ENCODE data around the gene DACH1. TPM values are rescaled to one million over a fixed set of nuclear protein-coding genes. Genes with fewer than 3 reads are reported as not detected.

The DACH1 gene
- total and polyA plus RNA-seq, 2 of the 13 experiments (the other 11 are each of a cell fraction or from before 2014, with no cell fraction given) = not detected

- TF ChIP-seq ZBTB43 (CRISPR knock-in tag; conservative IDR thresholded peaks at IDR 0.05) (no peak), ZFP91 (CRISPR knock-in tag; IDR thresholded peaks at IDR 0.05; ENCODE audit: borderline replicate concordance) (no peak), CREM (IDR thresholded peaks at IDR 0.05) (no peak), CREM (CRISPR knock-in tag; IDR thresholded peaks at IDR 0.05) (no peak), RFX5 (IDR thresholded peaks at IDR 0.05; ENCODE audit: low read depth, low read length) (no peak), PITX1 (CRISPR knock-in tag; IDR thresholded peaks at IDR 0.05) (no peak)
Observed at GRCh38 chr13:71775966-71776365, 91.0 kb downstream of the DACH1 start (continued).

GRCh38 chr13:71774863-71775262, 92.1 kb downstream of the DACH1 start:
- Histone ChIP-seq H3K4me1 (ENCODE audit: insufficient read depth, low read length) (no peaks in the 10 kb centered on the region), H3K9ac (ENCODE audit: insufficient read depth, low read depth, low read length) (no peak overlapping the region), H3K4me2 (ENCODE audit: low read depth, low read length) (no peak overlapping the region), H3K79me2 (ENCODE audit: insufficient read depth, low read length) (no peaks in the 10 kb centered on the region), H3K4me3 (replicated peaks in 1 of 3; ENCODE audit: insufficient read depth in 1 of 3, low read depth in 2 of 3, low read length in 3 of 3) (no peak overlapping the region), H3K27me3 (ENCODE audit: control insufficient read depth in 1 of 2, insufficient read depth in 2 of 2, low read length in 2 of 2) (no peaks in the 10 kb centered on the region), H3K27ac (ENCODE audit: extremely low read length, insufficient read depth, low read length) (no peak overlapping the region), H3K9me3 (ENCODE audit: low read length) (no peaks in the 10 kb centered on the region), H2AFZ (ENCODE audit: low read length) (no peak overlapping the region), H4K20me1 (ENCODE audit: insufficient read depth, low read length) (no peaks in the 10 kb centered on the region), H3K36me3 (replicated peaks in 1 of 2; ENCODE audit: control insufficient read depth in 1 of 2, insufficient read depth in 2 of 2, low read length in 2 of 2) (no peaks in the 10 kb centered on the region)
- in situ Hi-C loops (cut with HindIII; ENCODE audit: extremely low pct_ligation_motif_present, low pct_unique_long_range_greater_than_20kb) = no loop called here
- ATAC-seq = no peak
- no peak for FAIRE-seq
- WGBS (ENCODE audit: low lambda C conversion rate) = 19% methylated on average over 4 of the region's 4 CpGs
- TF ChIP-seq AGO1 (IDR thresholded peaks at IDR 0.05; ENCODE audit: low read depth, low read length, poor library complexity, severe bottlenecking) = no peak
- no peak for TF ChIP-seq ZNF773 (CRISPR knock-in tag; IDR thresholded peaks at IDR 0.05; ENCODE audit: borderline replicate concordance)
- no peak for TF ChIP-seq CHCHD3 (CRISPR knock-in tag; IDR thresholded peaks at IDR 0.05)
- no peak for TF ChIP-seq SRSF9 (IDR thresholded peaks at IDR 0.05; ENCODE audit: borderline replicate concordance, insufficient read depth, low read depth, low read length, poor library complexity, severe bottlenecking)
- no peak for TF ChIP-seq ZNF24 (IDR thresholded peaks at IDR 0.05)
- TF ChIP-seq ZNF317 (CRISPR knock-in tag; IDR thresholded peaks at IDR 0.05) = no peak
- intact Hi-C loops (cut with micrococcal nuclease; ENCODE audit: unreplicated experiment) = no loop called here
- BruUV-seq (replicated peaks) = no TSS peak
- CTCF ChIA-PET (ENCODE audit: low intra/inter-chr PET ratio, low total read pairs) = no interaction called here
- no peak for DNase-seq (ENCODE audit: low spot score)
- POLR2A ChIA-PET = no interaction called here

Data from HepG2 (cell line).